Progenitor cell of endocrine pancreas (in vitro differentiated cells): ENCODE results near the gene RPAP2. TPM values are rescaled to one million over a fixed set of nuclear protein-coding genes. Genes with fewer than 3 reads are reported as not detected.

Experiments used
- DNase-seq: peaks from one replicate; pipeline ENCODE4 v3.0.0; 2021; ENCODE audit warnings: low spot score; ENCODE audit not compliant: unreplicated experiment
- H3K27ac Mint-ChIP-seq: 2 replicates; pipeline ENCODE4 v1.8.0; 2021; ENCODE audit warnings: mild to moderate bottlenecking, moderate library complexity, mixed read lengths
- H3K27me3 Mint-ChIP-seq: 2 replicates; pipeline ENCODE4 v1.8.0; 2021; ENCODE audit warnings: mixed read lengths
- H3K36me3 Mint-ChIP-seq: 2 replicates; pipeline ENCODE4 v1.8.0; 2022; ENCODE audit warnings: mixed read lengths; ENCODE audit not compliant: insufficient read depth
- H3K4me1 Mint-ChIP-seq: 2 replicates; pipeline ENCODE4 v1.8.0; 2021; ENCODE audit warnings: low read depth, mixed read lengths
- H3K4me3 Mint-ChIP-seq: 2 replicates; pipeline ENCODE4 v1.8.0; 2021; ENCODE audit warnings: low read depth, mild to moderate bottlenecking, moderate library complexity, mixed read lengths
- H3K9me3 Mint-ChIP-seq: 2 replicates; pipeline ENCODE4 v1.8.0; 2021; ENCODE audit warnings: low read depth, mixed read lengths
- total RNA-seq: library from RNA; stranded (reverse); gene quantifications from 2 replicates; pipeline ENCODE4 v1.2.1, GENCODE V29; 2021
- TF ChIP-seq, protein P1 (sequence below): fragments of 200-600 bp; sonication (generic); IDR thresholded peaks from one replicate; pipeline ENCODE4 v1.5.0; 2021; ENCODE audit warnings: antibody characterized with exemption, mild to moderate bottlenecking; ENCODE audit not compliant: unreplicated experiment

RPAP2 gene
- total RNA-seq, 1 donor from 2014 or later, result 40.7 TPM

DNA sequence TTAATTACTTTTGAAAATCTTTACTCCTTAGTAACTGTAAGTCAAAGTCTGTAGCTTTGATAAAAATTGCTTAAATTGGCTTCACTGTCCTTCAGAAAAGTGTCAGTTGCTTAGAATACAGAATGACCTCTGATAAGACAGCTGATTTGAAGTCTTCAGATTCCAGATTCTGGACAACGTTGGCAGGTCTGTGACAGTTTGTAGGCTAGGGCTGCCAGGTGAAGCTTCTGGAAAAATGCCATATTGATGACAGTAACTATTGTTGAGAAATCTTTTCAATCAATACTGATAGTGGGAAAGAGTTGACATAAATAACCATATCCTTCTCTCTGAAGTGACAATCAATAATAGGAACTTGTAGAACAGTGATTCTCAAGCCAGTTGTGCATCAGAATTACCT, 41.3 kb downstream of the RPAP2 start:
- Mint-ChIP-seq H3K4me1 (peaks cover 2% of the 10 kb centered on the region), H3K27me3 (no peaks in the 10 kb centered on the region), H3K27ac (no peak overlapping the region), H3K4me3 (no peak overlapping the region), H3K36me3 (peaks cover 6% of the 10 kb centered on the region), H3K9me3 (no peaks in the 10 kb centered on the region)
- DNase-seq, result no peak
- TF ChIP-seq, protein P1, sequence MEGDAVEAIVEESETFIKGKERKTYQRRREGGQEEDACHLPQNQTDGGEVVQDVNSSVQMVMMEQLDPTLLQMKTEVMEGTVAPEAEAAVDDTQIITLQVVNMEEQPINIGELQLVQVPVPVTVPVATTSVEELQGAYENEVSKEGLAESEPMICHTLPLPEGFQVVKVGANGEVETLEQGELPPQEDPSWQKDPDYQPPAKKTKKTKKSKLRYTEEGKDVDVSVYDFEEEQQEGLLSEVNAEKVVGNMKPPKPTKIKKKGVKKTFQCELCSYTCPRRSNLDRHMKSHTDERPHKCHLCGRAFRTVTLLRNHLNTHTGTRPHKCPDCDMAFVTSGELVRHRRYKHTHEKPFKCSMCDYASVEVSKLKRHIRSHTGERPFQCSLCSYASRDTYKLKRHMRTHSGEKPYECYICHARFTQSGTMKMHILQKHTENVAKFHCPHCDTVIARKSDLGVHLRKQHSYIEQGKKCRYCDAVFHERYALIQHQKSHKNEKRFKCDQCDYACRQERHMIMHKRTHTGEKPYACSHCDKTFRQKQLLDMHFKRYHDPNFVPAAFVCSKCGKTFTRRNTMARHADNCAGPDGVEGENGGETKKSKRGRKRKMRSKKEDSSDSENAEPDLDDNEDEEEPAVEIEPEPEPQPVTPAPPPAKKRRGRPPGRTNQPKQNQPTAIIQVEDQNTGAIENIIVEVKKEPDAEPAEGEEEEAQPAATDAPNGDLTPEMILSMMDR, result no peak

- Mint-ChIP-seq H3K36me3 (peaks cover 9% of the 10 kb centered on the region), H3K4me1 (peaks cover 2% of the 10 kb centered on the region), H3K27me3 (no peaks in the 10 kb centered on the region), H3K4me3 (no peak overlapping the region), H3K9me3 (no peaks in the 10 kb centered on the region), H3K27ac (no peak overlapping the region)
- TF ChIP-seq, protein P1, result no peak
- no peak for DNase-seq
Measured at GRCh38 chr1:92342401-92342800, 43.5 kb downstream of the RPAP2 start.

DNA sequence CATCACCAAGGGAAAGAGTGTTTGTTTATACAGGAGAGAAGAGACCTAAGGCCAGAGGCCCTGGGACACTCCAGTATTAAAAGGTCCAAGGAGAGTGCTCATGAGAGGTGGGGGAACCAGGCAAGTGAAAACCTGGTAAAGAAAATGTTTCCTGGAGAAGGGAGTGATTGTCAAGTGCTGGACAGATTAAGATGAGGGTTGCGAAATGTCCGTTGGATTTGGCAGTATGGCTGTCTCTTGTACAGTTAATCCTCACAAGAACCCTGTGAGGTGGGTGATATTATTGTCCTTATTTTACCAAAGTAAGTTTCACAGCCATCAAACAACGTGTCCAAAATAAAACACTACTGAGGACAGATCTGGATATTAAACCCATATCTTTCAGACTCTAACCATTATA, 44.2 kb downstream of the RPAP2 start:
- Mint-ChIP-seq H3K27me3 (no peaks in the 10 kb centered on the region), H3K9me3 (no peaks in the 10 kb centered on the region)
- DNase-seq, result no peak

GRCh38 chr1:92346866-92347640, 48.2 kb downstream of the RPAP2 start:
- Mint-ChIP-seq H3K36me3 (peaks cover 18% of the 10 kb centered on the region), H3K27me3 (no peaks in the 10 kb centered on the region), H3K4me1 (no peaks in the 10 kb centered on the region), H3K4me3 (no peak overlapping the region), H3K27ac (no peak overlapping the region), H3K9me3 (peaks cover 4% of the 10 kb centered on the region)
- DNase-seq, result no peak
- TF ChIP-seq, protein P1, result no peak

More for the DNA sequence above, 44.2 kb downstream of the RPAP2 start:
- TF ChIP-seq, protein P1, result no peak
- no peak overlapping the region for H3K4me3 Mint-ChIP-seq
- peaks cover 2% of the 10 kb centered on the region for H3K4me1 Mint-ChIP-seq
- no peak overlapping the region for H3K27ac Mint-ChIP-seq
- H3K36me3 Mint-ChIP-seq, result peaks cover 9% of the 10 kb centered on the region

GRCh38 chr1:92352856-92353255, 54.0 kb downstream of the RPAP2 start:
- no peak for DNase-seq
- TF ChIP-seq, protein P1, result no peak
- H3K27me3 Mint-ChIP-seq, result no peaks in the 10 kb centered on the region
- no peaks in the 10 kb centered on the region for H3K4me1 Mint-ChIP-seq
- no peak overlapping the region for H3K4me3 Mint-ChIP-seq
- peaks cover 7% of the 10 kb centered on the region for H3K9me3 Mint-ChIP-seq
- peaks cover 30% of the 10 kb centered on the region for H3K36me3 Mint-ChIP-seq
- H3K27ac Mint-ChIP-seq, result no peak overlapping the region
